HS-27A (cell line): Measurements from ENCODE around the gene GLT6D1.

ENCODE experiments used
- DNase-seq: peaks from one replicate; pipeline ENCODE4 v3.0.0-alpha.2; 2012; ENCODE audit warnings: low read depth, missing footprints

Gene GLT6D1

DNA sequence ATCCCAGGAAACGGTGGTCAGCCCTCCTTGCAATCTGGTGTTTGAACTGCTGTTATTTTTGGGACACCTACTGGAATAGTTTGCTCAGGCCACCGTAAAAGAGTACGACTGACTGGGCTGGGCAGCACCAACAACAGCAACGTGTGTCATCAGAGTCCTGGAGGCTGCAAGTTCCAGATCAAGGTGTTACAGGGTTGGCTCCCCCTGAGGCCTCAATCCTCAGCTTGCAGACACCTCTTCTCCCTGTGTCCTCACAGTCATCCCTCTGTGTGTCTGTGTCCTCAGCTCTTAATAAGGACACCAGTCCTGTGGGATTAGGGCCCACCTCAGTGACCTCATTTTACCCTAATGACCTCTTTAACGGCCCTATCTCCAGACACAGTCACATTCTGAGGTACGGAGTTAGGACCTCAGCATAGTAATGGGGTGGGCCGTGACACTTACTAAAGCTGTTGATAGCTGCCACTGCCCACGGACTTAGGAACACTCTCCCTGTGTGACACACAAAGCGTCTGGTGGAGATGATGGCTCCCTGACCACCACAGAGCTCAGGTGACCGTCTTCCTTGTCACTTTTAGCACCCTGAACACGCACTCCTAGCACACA is 16.8 kb downstream of the GLT6D1 start:
- DNase-seq: no peak

- no peak for DNase-seq
Observed at GRCh38 chr9:135620558-135620957, 18.8 kb downstream of the GLT6D1 start.

- no peak for DNase-seq
Observed at GRCh38 chr9:135619599-135619886, 19.8 kb downstream of the GLT6D1 start.

DNA sequence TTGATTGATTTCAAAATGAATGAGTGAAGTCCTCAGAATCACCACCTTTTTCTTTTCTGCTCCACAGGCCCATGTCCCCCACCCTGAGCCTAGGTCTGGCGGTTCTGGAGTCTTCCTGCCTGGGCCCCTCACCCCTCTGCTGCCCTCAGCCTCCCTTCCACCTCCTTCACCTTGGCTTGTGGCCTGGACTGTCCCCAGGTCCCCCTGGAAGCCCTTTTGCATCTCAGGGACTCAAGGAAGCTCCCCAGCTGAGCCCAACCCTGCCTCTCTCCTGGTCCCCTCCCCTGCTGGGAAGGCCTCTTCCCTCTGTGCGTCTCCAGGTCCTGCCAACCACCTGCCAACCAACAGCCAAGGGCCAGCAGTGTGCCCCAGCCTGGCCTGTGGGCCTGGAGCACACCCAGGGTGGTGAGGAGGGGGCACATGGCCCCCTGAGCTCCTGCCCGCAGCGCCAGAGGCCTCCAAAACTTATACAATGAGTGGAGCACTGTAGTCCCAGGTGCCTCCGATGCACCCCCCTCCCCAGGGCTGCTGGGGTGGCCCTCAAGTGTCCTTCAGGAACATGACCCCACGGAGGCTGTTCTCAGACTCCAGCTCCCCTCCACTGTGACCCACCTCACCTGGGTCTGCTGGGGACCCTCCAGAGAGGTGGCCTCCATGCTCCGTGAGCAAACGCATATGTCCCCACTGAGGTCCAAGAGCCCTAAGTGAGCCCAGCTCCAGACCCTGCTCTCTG is 20.3 kb downstream of the GLT6D1 start:
- DNase-seq: no peak

- no peak for DNase-seq
Observed at GRCh38 chr9:135617991-135618411, 21.3 kb downstream of the GLT6D1 start.

GRCh38 chr9:135617538-135617900 is 21.8 kb downstream of the GLT6D1 start:
- no peak for DNase-seq

DNA sequence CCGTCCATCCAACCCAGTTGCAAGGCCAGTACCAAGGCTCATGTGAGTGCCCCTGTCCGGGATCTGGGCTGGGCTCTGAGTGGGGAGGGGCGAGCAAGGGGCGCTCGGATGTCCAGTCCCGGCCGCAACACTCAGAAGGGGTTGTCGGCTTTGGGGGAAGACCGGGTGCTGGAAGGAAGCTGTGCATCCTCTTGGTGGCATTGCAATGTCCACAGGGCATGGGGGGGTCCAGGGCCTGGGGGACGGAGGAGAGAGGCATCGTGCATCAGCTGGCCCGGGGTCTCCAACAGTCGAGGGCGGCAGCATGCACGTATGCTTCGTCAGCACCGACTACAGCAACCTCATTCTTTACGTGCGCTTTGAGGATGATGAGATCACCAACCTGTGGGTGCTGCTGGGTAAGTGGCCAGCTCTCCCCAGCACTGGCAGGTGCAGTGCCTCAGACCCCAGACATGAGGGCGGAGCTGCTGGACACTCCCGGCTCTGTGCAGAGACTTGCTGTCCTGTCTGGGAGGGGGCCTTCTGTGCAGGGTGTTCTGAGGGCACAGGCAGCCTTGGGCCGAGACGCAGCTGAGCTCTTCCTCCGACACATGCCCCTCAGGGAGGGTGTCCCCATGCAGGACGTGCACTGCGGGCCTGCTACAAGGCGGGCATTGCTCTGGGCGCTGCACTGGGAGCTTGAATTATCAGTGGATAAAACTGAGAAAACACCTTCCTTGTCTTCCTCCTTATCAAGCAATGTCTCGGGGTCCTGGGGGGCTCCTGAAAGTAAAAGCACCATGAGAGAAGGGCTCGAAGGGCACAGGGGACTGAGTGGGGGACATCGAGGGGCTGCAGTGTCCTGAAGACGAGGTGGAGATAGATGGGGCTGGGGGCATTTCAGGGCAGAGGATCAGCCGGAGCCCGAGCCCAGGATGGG is 22.5 kb downstream of the GLT6D1 start:
- DNase-seq: no peak

DNA sequence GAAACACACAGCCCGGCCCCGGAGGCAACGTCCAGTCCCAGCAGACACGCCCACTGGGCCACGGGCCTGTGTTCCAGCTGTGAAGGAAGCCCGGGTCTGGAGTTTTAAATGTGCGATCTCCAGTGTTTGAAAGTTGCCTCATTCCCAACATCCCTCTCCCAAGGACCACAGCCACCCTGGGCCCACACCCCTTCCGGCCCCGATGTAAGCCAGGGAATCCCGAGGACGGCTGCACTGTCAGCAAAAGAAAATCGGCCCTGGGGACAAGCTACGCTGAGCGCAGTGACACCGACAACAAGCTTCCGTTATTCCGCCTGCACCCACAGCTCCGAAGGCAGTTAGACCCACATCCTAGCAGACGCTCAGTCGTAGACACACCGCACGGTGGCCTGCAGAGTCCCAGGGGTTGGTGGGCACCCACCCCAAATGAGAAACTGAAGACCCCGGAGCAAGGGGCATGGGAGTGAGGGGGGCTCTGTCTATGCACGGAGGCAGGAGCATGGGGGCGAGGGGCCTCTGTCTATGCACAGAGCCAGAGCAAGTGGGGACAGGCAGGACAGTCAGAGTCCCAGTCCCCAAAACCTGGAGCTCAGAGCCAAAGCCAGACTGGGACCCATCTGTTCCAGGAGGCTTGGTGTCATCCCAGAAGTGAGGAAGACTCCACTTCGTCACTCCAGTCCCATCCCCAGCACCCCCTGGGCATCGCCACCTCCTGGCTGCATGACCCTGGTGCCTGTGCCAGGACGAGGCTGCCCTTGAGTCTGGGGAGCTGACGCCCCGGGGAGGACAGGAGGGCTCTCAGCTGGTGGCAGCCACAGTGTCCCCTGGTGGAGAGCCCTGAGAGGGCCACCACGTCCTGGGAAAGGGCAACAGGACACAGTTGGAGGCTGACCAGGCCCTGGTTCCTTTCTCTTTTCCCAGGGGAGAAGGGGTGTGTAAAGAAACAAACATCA is 23.4 kb downstream of the GLT6D1 start:
- no peak for DNase-seq

GRCh38 chr9:135614821-135615665 is 24.3 kb downstream of the GLT6D1 start:
- DNase-seq: no peak

GRCh38 chr9:135613946-135614805 is 25.2 kb downstream of the GLT6D1 start:
- DNase-seq: no peak

DNA sequence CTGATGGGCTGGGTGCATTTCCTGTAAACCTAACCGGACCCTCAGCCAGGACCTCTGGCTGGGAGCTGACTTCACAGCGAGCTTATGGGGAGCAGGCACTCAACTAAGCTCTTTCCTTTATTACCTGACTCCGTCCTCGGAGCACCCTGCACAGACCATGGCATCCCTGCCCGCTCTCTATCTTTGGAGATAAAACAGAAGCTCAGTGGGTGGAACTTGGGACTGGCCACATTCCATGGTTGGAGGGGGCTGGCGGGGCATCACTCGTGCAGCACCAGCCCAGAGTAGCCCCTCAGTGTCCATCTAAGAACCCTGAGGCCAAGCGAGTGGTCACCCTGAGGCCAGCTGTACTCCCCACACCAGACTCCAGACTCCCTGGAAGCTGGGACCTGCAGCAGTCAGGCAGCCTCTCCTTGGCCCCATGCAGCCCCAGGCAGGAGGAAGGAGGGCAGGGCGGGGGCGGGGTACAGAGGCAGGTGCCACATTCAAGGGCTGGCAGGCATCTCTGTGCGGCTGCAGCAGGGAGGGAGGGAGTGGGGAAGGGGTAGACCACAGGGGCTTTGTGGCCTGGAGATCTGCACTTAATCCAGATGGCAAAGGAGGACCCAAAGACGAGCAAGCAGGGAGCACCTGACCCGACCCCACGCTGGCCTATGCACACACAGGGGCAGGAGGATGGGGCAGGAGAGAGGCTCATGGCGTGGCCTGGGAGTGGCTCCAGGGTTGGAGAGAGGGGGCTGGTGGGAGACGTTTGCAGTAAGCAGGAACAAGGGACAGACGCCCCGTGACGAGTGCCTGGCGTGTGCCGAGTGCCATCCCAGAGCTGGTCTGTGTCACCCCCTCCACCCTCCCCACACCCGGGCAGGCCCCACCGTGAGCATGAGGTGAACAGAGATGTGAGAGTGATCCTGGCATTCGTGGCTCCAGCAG is 26.1 kb downstream of the GLT6D1 start:
- no peak for DNase-seq

DNA sequence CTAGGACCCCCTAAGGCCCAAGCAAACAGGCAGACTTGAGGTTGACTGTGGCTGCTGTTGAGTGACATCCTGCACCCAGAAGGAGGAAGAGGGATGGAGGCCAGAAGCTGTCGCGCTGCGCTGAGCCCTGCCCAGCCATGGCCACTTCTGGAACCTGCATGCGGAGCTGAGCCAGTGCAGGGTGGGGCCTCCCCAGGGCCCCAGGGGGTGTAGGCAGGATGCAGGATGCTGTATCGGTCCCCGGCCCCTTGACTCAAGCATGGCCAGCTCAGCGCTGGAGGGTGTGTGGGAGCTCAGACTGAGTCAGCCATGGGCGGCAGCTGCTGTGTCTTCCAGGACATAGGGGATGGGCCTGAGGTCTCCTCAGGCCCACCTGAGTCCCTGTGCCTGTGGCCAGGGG is 26.9 kb downstream of the GLT6D1 start:
- no peak for DNase-seq

DNA sequence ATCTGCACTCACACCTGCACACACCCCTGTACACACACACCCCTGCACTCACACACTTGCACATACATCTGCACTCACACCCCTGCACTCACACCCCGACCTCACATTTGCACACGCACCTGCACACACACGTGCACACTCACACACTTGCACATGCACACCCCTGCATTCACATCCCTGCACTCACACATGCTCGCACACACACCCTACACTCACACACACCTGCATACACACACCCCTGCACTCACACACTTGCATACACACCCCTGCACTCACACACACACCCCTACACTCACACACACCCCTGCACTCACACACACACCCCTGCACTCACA is 27.5 kb downstream of the GLT6D1 start:
- no peak for DNase-seq

DNA sequence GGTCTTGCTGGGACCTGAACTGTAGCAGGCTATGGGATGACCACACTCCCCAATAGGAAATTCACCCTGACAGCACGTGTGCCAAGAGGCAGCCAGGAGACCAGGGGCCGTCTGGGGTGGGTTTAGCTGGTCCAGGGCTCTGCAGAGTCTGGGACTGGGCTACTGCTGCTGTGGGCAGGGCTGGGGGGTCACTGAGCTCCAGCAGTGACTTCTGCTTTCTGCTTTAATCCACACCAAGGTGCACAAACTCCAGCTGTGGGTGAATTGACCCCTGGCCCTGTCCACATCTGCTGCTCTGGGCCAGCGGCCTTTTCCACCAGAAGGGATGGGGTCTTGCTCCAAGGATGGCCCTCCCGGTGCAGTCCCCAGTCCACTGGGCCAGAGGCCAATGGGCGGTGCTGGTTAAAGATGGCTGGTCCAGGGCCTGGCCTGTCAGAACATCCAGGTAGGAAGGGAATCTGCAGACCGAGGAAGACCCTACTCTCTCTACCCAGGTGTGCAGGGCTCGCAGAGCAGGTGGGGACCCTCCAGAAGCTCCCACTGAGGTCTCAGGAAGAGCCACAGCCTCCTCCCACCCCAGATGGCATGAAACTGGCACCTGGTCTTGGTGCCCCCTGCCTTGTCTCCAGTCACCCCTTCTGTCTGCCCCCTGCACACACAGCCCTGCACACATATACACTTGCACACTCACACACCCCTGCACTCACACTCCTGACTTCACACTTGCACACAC is 28.0 kb downstream of the GLT6D1 start:
- no peak for DNase-seq

DNA sequence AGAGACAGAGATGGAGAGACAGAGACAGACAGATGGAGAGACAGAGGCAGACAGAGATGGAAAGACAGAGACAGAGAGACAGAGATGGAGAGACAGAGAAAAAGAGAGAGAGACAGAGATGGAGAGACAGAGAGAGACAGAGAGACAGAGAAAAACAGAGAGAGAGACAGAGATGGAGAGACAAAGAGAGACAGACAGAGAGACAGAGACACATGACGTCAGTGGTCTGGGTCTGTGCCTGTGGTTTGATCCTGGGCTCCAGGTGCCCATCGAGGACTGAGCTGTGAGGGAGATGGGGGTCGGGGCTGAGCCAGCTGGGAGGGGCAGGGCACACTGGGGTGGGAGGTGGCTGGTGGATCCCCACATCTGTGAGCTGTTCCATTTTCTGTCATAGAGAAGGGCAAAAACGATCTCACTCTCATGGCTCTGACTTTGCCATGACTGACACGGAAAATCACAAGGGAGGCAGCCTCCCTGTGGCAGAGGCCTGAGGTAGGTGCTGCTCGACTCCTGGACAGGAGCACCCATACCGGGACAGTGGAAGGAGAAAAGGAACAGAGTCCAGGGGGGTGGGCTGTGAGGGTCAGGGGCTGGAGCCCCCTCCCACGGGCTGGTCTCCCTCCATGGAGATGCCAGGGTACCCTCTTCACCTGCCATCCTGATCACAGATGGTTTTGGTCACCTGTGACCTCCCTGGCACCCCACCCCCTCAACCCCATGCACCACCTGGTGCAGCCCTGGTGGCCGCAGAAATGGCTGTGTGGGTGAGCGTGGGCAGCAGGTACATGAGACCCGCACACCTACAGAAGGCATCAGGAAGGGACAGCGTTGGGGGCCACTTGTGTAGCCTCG is 28.8 kb downstream of the GLT6D1 start:
- no peak for DNase-seq

DNA sequence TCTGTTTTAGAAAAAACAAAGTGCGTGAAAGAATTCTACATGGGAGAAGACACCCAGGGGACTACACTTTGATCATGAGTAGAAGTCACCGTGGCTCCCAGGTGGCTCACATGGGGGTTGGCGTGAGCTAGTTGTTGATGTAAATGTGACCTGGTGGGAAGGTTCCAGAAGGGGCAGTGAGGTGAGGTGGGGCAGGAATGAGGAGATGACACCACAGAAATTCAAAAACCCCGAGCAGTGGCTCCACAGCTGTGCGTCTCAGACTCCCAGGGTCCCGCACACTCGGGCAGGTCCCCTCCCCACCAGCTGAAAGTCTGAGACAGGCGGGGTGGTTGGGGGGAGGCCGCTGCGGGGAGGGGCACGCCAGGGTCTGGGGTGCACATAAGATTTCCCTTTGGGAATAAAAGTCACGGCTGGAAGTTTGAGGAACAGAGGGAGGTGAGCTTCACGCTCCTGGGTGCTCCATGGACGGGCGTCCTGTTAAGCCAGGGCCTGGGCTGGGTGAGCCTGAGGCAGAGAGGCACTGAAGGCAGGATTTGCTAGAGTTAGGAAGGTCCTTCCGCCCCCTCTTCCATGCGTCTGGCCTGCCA is 29.9 kb downstream of the GLT6D1 start:
- DNase-seq: no peak

- DNase-seq: no peak
Observed at GRCh38 chr9:135608999-135609317, 30.4 kb downstream of the GLT6D1 start.
